Tibial nerve (tissue), 4 donors: ENCODE data around the gene TEX35. TPM values are rescaled to one million over a fixed set of nuclear protein-coding genes. Genes with fewer than 3 reads are reported as not detected.

Experiments
- DNase-seq, 2 donors: peaks; one replicate each; pipeline ENCODE4 v3.0.0-alpha.2; 2019; ENCODE audit warnings: low spot score in 2 of 2
- H3K27ac ChIP-seq, 4 donors: fragments of 200-600 bp; sonication (generic) in 3 of 4; one replicate each; pipeline ENCODE4 v1.5.1; 2017 to 2019; ENCODE audit warnings: mild to moderate bottlenecking in 1 of 4
- H3K27me3 ChIP-seq, 2 donors: fragments of 200-600 bp; sonication (generic) in 1 of 2; one replicate each; pipeline versions ENCODE4 v1.5.1 to v1.6.0; 2017 to 2019
- H3K36me3 ChIP-seq, 3 donors: fragments of 200-600 bp; sonication (generic); one replicate each; pipeline ENCODE4 v1.5.1; 2018 to 2019
- H3K4me1 ChIP-seq, 4 donors: fragments of 200-600 bp; sonication (generic) in 3 of 4; one replicate each; pipeline ENCODE4 v1.5.1; 2017 to 2019
- H3K4me3 ChIP-seq, 4 donors: fragments of 200-600 bp; sonication (generic) in 3 of 4; one replicate each; pipeline ENCODE4 v1.5.1; 2017 to 2019; ENCODE audit warnings: mild to moderate bottlenecking in 1 of 4, moderate library complexity in 1 of 4
- H3K9me3 ChIP-seq, 4 donors: fragments of 200-600 bp; sonication (generic) in 3 of 4; one replicate each; pipeline ENCODE4 v1.5.1; 2017 to 2019
- EP300 ChIP-seq, 2 donors: sonication (generic); formaldehyde crosslinking; IDR thresholded peaks; one replicate each; pipeline ENCODE4 v1.6.1; 2017; ENCODE audit warnings: antibody characterized with exemption in 2 of 2, mild to moderate bottlenecking in 1 of 2
- POLR2A ChIP-seq, 2 donors: fragments of 450-650 bp; IDR thresholded peaks; one replicate each; pipeline ENCODE4 v1.6.1; 2017; ENCODE audit warnings: antibody characterized with exemption in 2 of 2, mild to moderate bottlenecking in 2 of 2, moderate library complexity in 2 of 2
- WGBS, 2 donors: methylation state at CpG; one replicate each; pipeline ENCODE4 v1.1.5; 2018; 5-methylcytosine and 5-hydroxymethylcytosine counted together
- total RNA-seq, 4 donors: library from RNA; depleted of rRNA; stranded (reverse); fragments of >200 nt; gene quantifications; one replicate each; pipeline ENCODE4 v1.1.0, GENCODE V29; 2016
- TF ChIP-seq, protein P1 (sequence below), 5 experiments: fragments of 200-600 bp in 3 of 5; fragments of 450-650 bp in 2 of 5; sonication (generic) in 3 of 5; IDR thresholded peaks; one replicate each; pipeline ENCODE4 v1.5.1; 2016 to 2019; ENCODE audit warnings: antibody characterized with exemption in 5 of 5, mild to moderate bottlenecking in 3 of 5, moderate library complexity in 2 of 5

TEX35 gene
- total RNA-seq, 4 donors from 2014 or later = 4.2 TPM; not detected in 3

GRCh38 chr1:178470411-178470960 lies 42.4 kb upstream of the TEX35 start:
- no peak overlapping the region for H3K4me3 ChIP-seq
- no peaks in the 10 kb centered on the region for H3K27me3 ChIP-seq
- no peak overlapping the region for H3K27ac ChIP-seq
- WGBS, 2 donors = 63 to 65% methylated on average over 5 of the region's 5 CpGs
- no peak for DNase-seq
- peaks cover 0 to 5% (median 0%) of the 10 kb centered on the region in 4 donors for H3K4me1 ChIP-seq
- H3K36me3 ChIP-seq = peaks cover 0 to 64% (median 0%) of the 10 kb centered on the region in 3 donors
- no peaks in the 10 kb centered on the region for H3K9me3 ChIP-seq
- TF ChIP-seq, protein P1, sequence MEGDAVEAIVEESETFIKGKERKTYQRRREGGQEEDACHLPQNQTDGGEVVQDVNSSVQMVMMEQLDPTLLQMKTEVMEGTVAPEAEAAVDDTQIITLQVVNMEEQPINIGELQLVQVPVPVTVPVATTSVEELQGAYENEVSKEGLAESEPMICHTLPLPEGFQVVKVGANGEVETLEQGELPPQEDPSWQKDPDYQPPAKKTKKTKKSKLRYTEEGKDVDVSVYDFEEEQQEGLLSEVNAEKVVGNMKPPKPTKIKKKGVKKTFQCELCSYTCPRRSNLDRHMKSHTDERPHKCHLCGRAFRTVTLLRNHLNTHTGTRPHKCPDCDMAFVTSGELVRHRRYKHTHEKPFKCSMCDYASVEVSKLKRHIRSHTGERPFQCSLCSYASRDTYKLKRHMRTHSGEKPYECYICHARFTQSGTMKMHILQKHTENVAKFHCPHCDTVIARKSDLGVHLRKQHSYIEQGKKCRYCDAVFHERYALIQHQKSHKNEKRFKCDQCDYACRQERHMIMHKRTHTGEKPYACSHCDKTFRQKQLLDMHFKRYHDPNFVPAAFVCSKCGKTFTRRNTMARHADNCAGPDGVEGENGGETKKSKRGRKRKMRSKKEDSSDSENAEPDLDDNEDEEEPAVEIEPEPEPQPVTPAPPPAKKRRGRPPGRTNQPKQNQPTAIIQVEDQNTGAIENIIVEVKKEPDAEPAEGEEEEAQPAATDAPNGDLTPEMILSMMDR (IDR thresholded peaks at IDR 0.05) = no peak
- TF ChIP-seq EP300 (IDR thresholded peaks at IDR 0.05) (no peak), POLR2A (IDR thresholded peaks at IDR 0.05) (no peak)

DNA sequence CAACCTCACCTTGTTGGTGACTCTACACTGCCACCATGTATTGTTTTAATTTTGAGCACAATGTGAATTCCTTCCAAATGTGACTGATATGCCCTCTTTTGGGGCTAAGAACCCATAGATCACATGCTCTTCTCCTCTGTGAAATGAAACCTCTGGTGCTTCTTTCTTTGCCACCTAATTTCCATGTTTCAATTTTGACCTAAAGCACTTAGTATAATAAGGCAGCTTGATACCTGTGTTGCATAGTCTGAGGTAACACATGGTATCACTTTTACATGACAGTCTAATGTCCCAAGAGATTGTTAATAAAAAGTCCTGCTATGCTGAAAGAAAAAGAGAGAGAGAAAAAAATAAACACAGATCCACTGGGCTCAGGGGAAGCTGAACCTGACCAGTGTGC lies 40.4 kb upstream of the TEX35 start:
- no peak for DNase-seq
- no peaks in the 10 kb centered on the region for H3K27me3 ChIP-seq
- H3K4me1 ChIP-seq = no peaks in the 10 kb centered on the region
- peaks cover 0 to 54% (median 0%) of the 10 kb centered on the region in 3 donors for H3K36me3 ChIP-seq
- H3K27ac ChIP-seq = no peak overlapping the region
- TF ChIP-seq EP300 (IDR thresholded peaks at IDR 0.05) = no peak
- TF ChIP-seq, protein P1 (IDR thresholded peaks at IDR 0.05) = no peak
- H3K9me3 ChIP-seq = no peaks in the 10 kb centered on the region
- no peak overlapping the region for H3K4me3 ChIP-seq

DNA sequence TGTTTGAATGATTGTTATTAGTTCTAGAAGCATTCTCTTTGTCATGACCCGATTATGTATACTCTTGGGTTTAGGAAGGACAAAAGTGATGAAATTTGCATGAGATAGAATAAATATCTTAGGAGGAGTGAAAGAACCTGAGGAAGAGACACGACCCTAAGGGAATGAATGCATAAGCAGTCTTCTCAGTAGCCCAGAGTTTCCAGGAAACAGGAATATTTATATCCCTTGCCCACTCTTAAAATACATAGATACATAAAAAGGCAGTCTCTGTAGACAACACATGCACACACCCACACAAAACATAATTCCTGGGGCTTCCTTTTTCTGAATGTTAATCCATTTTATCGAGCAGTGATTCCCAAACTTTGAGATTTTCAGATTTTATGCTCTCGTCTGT lies 35.5 kb upstream of the TEX35 start:
- no peaks in the 10 kb centered on the region for H3K9me3 ChIP-seq
- 68 to 71% methylated on average over 4 of the region's 4 CpGs for WGBS, 2 donors
- no peaks in the 10 kb centered on the region for H3K4me1 ChIP-seq
- no peak overlapping the region for H3K27ac ChIP-seq
- H3K27me3 ChIP-seq = no peaks in the 10 kb centered on the region
- TF ChIP-seq, protein P1 (IDR thresholded peaks at IDR 0.05) = no peak
- TF ChIP-seq POLR2A (IDR thresholded peaks at IDR 0.05) (no peak), EP300 (IDR thresholded peaks at IDR 0.05) (no peak)
- DNase-seq = no peak
- H3K36me3 ChIP-seq = peaks cover 0 to 44% (median 0%) of the 10 kb centered on the region in 3 donors
- H3K4me3 ChIP-seq = no peak overlapping the region

GRCh38 chr1:178477841-178478240 lies 35.1 kb upstream of the TEX35 start:
- TF ChIP-seq POLR2A (IDR thresholded peaks at IDR 0.05) = no peak
- TF ChIP-seq, protein P1 (IDR thresholded peaks at IDR 0.05) = no peak
- H3K36me3 ChIP-seq = peaks cover 0 to 42% (median 0%) of the 10 kb centered on the region in 3 donors
- no peaks in the 10 kb centered on the region for H3K4me1 ChIP-seq
- no peak for DNase-seq
- H3K9me3 ChIP-seq = no peaks in the 10 kb centered on the region
- no peaks in the 10 kb centered on the region for H3K27me3 ChIP-seq
- WGBS, 2 donors = 33 to 44% methylated on average over 1 of the region's 1 CpG
- H3K27ac ChIP-seq = no peak overlapping the region
- no peak overlapping the region for H3K4me3 ChIP-seq

- Histone ChIP-seq H3K9me3 (no peaks in the 10 kb centered on the region), H3K27ac (peak overlapping the region in 1 of 4 donors; percentile 20), H3K4me3 (no peak overlapping the region), H3K27me3 (peaks cover 0 to 8% of the 10 kb centered on the region in 2 donors), H3K36me3 (peaks cover 0 to 6% (median 0%) of the 10 kb centered on the region in 3 donors), H3K4me1 (peaks cover 0 to 22% (median 10%) of the 10 kb centered on the region in 4 donors)
- 87 to 88% methylated on average over 5 of the region's 5 CpGs for WGBS, 2 donors
- TF ChIP-seq EP300 (IDR thresholded peaks at IDR 0.05) (no peak), POLR2A (IDR thresholded peaks at IDR 0.05) (no peak)
- TF ChIP-seq, protein P1 (IDR thresholded peaks at IDR 0.05) = no peak
- no peak for DNase-seq
Measured at GRCh38 chr1:178483251-178483957, 29.5 kb upstream of the TEX35 start.
